ENCODE measurements around the gene REL. TPM values are rescaled to one million over a fixed set of nuclear protein-coding genes. Genes with fewer than 3 reads are reported as not detected.

The REL gene
- total and polyA plus RNA-seq, 2 of the 13 experiments (the other 11 are each of a cell fraction or from before 2014, with no cell fraction given) = 3.7 to 7.0 TPM

DNA sequence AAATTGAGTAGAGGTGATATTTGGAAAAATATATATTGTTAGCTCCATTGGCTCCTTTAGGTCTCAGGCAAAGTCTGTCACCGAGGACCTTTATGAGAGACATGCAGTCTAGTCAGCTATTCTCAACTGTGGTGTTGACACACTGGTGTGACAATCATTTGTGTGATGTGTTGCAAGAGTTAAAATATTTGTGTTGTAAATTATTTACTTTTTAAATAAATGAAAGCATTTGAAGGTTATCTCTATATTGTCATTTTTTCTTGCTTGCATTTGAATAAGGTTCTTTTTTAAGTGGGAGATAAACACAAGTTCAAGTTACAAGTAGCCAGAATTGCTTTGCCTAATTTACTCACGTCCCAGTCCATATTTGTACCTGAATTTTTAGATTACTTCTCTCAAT is 4.3 kb downstream of the REL start (continued):
- TF ChIP-seq, protein P1, sequence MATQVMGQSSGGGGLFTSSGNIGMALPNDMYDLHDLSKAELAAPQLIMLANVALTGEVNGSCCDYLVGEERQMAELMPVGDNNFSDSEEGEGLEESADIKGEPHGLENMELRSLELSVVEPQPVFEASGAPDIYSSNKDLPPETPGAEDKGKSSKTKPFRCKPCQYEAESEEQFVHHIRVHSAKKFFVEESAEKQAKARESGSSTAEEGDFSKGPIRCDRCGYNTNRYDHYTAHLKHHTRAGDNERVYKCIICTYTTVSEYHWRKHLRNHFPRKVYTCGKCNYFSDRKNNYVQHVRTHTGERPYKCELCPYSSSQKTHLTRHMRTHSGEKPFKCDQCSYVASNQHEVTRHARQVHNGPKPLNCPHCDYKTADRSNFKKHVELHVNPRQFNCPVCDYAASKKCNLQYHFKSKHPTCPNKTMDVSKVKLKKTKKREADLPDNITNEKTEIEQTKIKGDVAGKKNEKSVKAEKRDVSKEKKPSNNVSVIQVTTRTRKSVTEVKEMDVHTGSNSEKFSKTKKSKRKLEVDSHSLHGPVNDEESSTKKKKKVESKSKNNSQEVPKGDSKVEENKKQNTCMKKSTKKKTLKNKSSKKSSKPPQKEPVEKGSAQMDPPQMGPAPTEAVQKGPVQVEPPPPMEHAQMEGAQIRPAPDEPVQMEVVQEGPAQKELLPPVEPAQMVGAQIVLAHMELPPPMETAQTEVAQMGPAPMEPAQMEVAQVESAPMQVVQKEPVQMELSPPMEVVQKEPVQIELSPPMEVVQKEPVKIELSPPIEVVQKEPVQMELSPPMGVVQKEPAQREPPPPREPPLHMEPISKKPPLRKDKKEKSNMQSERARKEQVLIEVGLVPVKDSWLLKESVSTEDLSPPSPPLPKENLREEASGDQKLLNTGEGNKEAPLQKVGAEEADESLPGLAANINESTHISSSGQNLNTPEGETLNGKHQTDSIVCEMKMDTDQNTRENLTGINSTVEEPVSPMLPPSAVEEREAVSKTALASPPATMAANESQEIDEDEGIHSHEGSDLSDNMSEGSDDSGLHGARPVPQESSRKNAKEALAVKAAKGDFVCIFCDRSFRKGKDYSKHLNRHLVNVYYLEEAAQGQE (IDR thresholded peaks at IDR 0.05; ENCODE audit: borderline replicate concordance in 1 of 2, low read depth in 1 of 2, low read length in 2 of 2) = no peak
- no peak for TF ChIP-seq ZNF430 (CRISPR knock-in tag; IDR thresholded peaks at IDR 0.05)
- no peak for TF ChIP-seq MBD4 (IDR thresholded peaks at IDR 0.05; ENCODE audit: borderline replicate concordance, low read length)
- TF ChIP-seq, protein P2, sequence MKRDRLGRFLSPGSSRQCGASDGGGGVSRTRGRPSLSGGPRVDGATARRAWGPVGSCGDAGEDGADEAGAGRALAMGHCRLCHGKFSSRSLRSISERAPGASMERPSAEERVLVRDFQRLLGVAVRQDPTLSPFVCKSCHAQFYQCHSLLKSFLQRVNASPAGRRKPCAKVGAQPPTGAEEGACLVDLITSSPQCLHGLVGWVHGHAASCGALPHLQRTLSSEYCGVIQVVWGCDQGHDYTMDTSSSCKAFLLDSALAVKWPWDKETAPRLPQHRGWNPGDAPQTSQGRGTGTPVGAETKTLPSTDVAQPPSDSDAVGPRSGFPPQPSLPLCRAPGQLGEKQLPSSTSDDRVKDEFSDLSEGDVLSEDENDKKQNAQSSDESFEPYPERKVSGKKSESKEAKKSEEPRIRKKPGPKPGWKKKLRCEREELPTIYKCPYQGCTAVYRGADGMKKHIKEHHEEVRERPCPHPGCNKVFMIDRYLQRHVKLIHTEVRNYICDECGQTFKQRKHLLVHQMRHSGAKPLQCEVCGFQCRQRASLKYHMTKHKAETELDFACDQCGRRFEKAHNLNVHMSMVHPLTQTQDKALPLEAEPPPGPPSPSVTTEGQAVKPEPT (CRISPR knock-in tag; IDR thresholded peaks at IDR 0.05; ENCODE audit: low read depth) = no peak
- TF ChIP-seq, protein P3, sequence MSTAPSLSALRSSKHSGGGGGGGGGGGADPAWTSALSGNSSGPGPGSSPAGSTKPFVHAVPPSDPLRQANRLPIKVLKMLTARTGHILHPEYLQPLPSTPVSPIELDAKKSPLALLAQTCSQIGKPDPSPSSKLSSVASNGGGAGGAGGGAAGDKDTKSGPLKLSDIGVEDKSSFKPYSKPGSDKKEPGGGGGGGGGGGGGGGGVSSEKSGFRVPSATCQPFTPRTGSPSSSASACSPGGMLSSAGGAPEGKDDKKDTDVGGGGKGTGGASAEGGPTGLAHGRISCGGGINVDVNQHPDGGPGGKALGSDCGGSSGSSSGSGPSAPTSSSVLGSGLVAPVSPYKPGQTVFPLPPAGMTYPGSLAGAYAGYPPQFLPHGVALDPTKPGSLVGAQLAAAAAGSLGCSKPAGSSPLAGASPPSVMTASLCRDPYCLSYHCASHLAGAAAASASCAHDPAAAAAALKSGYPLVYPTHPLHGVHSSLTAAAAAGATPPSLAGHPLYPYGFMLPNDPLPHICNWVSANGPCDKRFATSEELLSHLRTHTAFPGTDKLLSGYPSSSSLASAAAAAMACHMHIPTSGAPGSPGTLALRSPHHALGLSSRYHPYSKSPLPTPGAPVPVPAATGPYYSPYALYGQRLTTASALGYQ (CRISPR knock-in tag; IDR thresholded peaks at IDR 0.05) = peak; percentile 76
- 0 out of 2 replicates have a peak, but pooled peaks have one; percentile 28 for TF ChIP-seq NFIC (IDR thresholded peaks at IDR 0.05; ENCODE audit: low read length)
- no peak for TF ChIP-seq ZNF143 (CRISPR knock-in tag; IDR thresholded peaks at IDR 0.05)
- no peak for TF ChIP-seq ZNF562 (CRISPR knock-in tag; IDR thresholded peaks at IDR 0.05; ENCODE audit: borderline replicate concordance)
- TF ChIP-seq MED1 (CRISPR knock-in tag; IDR thresholded peaks at IDR 0.05) = no peak
- TF ChIP-seq TOE1 (CRISPR knock-in tag; IDR thresholded peaks at IDR 0.05) = peak; percentile 65; the same call in 1 of the 2 replicates
- peak; percentile 88 for TF ChIP-seq GATAD2A (CRISPR knock-in tag; IDR thresholded peaks at IDR 0.05)
- TF ChIP-seq NR2F2 (IDR thresholded peaks at IDR 0.05; ENCODE audit: borderline replicate concordance, low read depth) = peak; percentile 55; the same call in 1 of the 2 replicates
- TF ChIP-seq, protein P4, sequence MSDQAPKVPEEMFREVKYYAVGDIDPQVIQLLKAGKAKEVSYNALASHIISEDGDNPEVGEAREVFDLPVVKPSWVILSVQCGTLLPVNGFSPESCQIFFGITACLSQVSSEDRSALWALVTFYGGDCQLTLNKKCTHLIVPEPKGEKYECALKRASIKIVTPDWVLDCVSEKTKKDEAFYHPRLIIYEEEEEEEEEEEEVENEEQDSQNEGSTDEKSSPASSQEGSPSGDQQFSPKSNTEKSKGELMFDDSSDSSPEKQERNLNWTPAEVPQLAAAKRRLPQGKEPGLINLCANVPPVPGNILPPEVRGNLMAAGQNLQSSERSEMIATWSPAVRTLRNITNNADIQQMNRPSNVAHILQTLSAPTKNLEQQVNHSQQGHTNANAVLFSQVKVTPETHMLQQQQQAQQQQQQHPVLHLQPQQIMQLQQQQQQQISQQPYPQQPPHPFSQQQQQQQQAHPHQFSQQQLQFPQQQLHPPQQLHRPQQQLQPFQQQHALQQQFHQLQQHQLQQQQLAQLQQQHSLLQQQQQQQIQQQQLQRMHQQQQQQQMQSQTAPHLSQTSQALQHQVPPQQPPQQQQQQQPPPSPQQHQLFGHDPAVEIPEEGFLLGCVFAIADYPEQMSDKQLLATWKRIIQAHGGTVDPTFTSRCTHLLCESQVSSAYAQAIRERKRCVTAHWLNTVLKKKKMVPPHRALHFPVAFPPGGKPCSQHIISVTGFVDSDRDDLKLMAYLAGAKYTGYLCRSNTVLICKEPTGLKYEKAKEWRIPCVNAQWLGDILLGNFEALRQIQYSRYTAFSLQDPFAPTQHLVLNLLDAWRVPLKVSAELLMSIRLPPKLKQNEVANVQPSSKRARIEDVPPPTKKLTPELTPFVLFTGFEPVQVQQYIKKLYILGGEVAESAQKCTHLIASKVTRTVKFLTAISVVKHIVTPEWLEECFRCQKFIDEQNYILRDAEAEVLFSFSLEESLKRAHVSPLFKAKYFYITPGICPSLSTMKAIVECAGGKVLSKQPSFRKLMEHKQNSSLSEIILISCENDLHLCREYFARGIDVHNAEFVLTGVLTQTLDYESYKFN (CRISPR knock-in tag; conservative IDR thresholded peaks at IDR 0.05) = peak; percentile 47; the same call in 1 of the 2 replicates
- TF ChIP-seq HHEX (CRISPR knock-in tag; IDR thresholded peaks at IDR 0.05) = 0 out of 2 replicates have a peak, but pooled peaks have one; percentile 37
- TF ChIP-seq ZNF441 (CRISPR knock-in tag; IDR thresholded peaks at IDR 0.05; ENCODE audit: borderline replicate concordance) = no peak
- peak; percentile 25; the same call in 1 of the 2 replicates for TF ChIP-seq ATF1 (CRISPR knock-in tag; IDR thresholded peaks at IDR 0.05)
- TF ChIP-seq HMGA1 (CRISPR knock-in tag; conservative IDR thresholded peaks at IDR 0.05) = no peak
- TF ChIP-seq MXD4 (CRISPR knock-in tag; IDR thresholded peaks at IDR 0.05) = no peak
- TF ChIP-seq ELF1 (CRISPR knock-in tag; IDR thresholded peaks at IDR 0.05) = no peak
- TF ChIP-seq SALL1 (CRISPR knock-in tag; IDR thresholded peaks at IDR 0.05) = peak; percentile 31; the same call in 1 of the 2 replicates
- no peak for TF ChIP-seq XRCC5 (optimal IDR thresholded peaks at IDR 0.05; ENCODE audit: low read length)
- no peak for TF ChIP-seq SRSF1 (optimal IDR thresholded peaks at IDR 0.05; ENCODE audit: low read depth, low read length)
